HG03354 (cell line): ENCODE results near the gene ATP13A4.

Experiments used
- ATAC-seq: cut with Tn5 transposase; IDR thresholded peaks from one replicate; pipeline ENCODE4 v1.9.1; 2021; ENCODE audit warnings: mild to moderate bottlenecking; ENCODE audit not compliant: unreplicated experiment, poor library complexity, severe bottlenecking

Gene ATP13A4

GRCh38 chr3:193554811-193555210 lies at the start of gene ATP13A4:
Gene ATP13A4, minus strand, starts transcription at chr3:193554895. Its CDS starts 96 bp downstream, at chr3:193554799.
- ATAC-seq, result no peak

GRCh38 chr3:193599393-193599792 lies 44.7 kb upstream of the ATP13A4 start:
- ATAC-seq, result no peak

GRCh38 chr3:193598202-193598601 lies 43.5 kb upstream of the ATP13A4 start:
- ATAC-seq, result no peak

- no peak for ATAC-seq
Observed at GRCh38 chr3:193595939-193596487, 41.3 kb upstream of the ATP13A4 start.

- no peak for ATAC-seq
Observed at GRCh38 chr3:193594946-193595689, 40.4 kb upstream of the ATP13A4 start.

GRCh38 chr3:193593668-193594030 lies 39.0 kb upstream of the ATP13A4 start:
- peak; percentile 42 for ATAC-seq

- ATAC-seq, result peak; percentile 96
Observed at GRCh38 chr3:193592841-193593667, 38.4 kb upstream of the ATP13A4 start, which contains the start of gene OPA1. Gene OPA1, plus strand, starts transcription at chr3:193593208. Its CDS starts 170 bp downstream, at chr3:193593378.

- ATAC-seq, result no peak
Observed at GRCh38 chr3:193590088-193590856, 35.6 kb upstream of the ATP13A4 start.

- ATAC-seq, result no peak
Observed at GRCh38 chr3:193589616-193590015, 34.9 kb upstream of the ATP13A4 start.

- no peak for ATAC-seq
Observed at GRCh38 chr3:193589129-193589528, 34.4 kb upstream of the ATP13A4 start.

- no peak for ATAC-seq
Observed at GRCh38 chr3:193586526-193586925, 31.8 kb upstream of the ATP13A4 start.

GRCh38 chr3:193585530-193585929 lies 30.8 kb upstream of the ATP13A4 start:
- no peak for ATAC-seq

GRCh38 chr3:193574488-193575070 lies 19.9 kb upstream of the ATP13A4 start:
- peak; percentile 66 for ATAC-seq

GRCh38 chr3:193573403-193574191 lies 18.9 kb upstream of the ATP13A4 start:
- ATAC-seq, result no peak

GRCh38 chr3:193572426-193572908 lies 17.8 kb upstream of the ATP13A4 start:
- ATAC-seq, result peak; percentile 79

- no peak for ATAC-seq
Observed at GRCh38 chr3:193569119-193569518, 14.4 kb upstream of the ATP13A4 start.

- ATAC-seq, result no peak
Observed at GRCh38 chr3:193564012-193564411, 9.3 kb upstream of the ATP13A4 start.

GRCh38 chr3:193563426-193563825 lies 8.7 kb upstream of the ATP13A4 start:
- no peak for ATAC-seq

- no peak for ATAC-seq
Observed at GRCh38 chr3:193560870-193561269, 6.2 kb upstream of the ATP13A4 start.
